GM12878 (cell line): Measurements from ENCODE around the gene AK8. TPM values are rescaled to one million over a fixed set of nuclear protein-coding genes. Genes with fewer than 3 reads are reported as not detected.

Experiments
- CHD2 ChIP-seq: IDR thresholded peaks from 2 replicates; pipeline ENCODE4 v1.6.1; 2011; ENCODE audit warnings: low read depth, low read length, improper control_type of control experiment, borderline replicate concordance
- E2F4 ChIP-seq: IDR thresholded peaks from 2 replicates; pipeline ENCODE4 v1.6.1; 2012; ENCODE audit warnings: low read depth, low read length, improper control_type of control experiment
- IRF5 ChIP-seq: fragments of 450-650 bp; IDR thresholded peaks from 2 replicates; pipeline ENCODE4 v1.6.1; 2017; ENCODE audit warnings: borderline replicate concordance
- ZBTB33 ChIP-seq: fragments of 450-650 bp; IDR thresholded peaks from 2 replicates; pipeline ENCODE4 v1.6.1; 2017; ENCODE audit warnings: mild to moderate bottlenecking
- ZNF592 ChIP-seq: fragments of 450-650 bp; IDR thresholded peaks from 2 replicates; pipeline ENCODE4 v1.6.1; 2017; ENCODE audit warnings: mild to moderate bottlenecking, moderate library complexity
- polyA plus RNA-seq, 11 experiments: library from polyadenylated mRNA; depleted of rRNA in 4 of 11; unstranded in 6 of 11; stranded (reverse) in 5 of 11; fragments of >200 nt; fragmentation: Nextera tagmentation in 4 of 11; fragmentation: Illumina TruSeq in 1 of 11; extraction: Ambion mirVana in 4 of 11; extraction: Trizol in 1 of 11; gene quantifications; 1 replicate in 1 of 11; 2 replicates in 10 of 11; pipeline versions ENCODE4 v1.2.1 to v1.2.3, GENCODE V29; 2011 to 2016; ENCODE audit warnings: inconsistent platforms in 2 of 11, missing spikeins in 2 of 11, low read depth in 1 of 11
- total RNA-seq, 4 experiments: library from RNA; depleted of rRNA in 3 of 4; stranded (reverse); fragments of >200 nt in 3 of 4; fragmentation: Illumina TruSeq in 1 of 4; extraction: Trizol in 1 of 4; gene quantifications; 2 replicates each; pipeline versions ENCODE4 v1.2.1 to v1.2.3, GENCODE V29; 2013 to 2021

AK8 gene
- total and polyA plus RNA-seq, 10 of the 15 experiments (the other 5 are each of a cell fraction or from before 2014, with no cell fraction given), result 0.03 to 0.12 (median 0.06) TPM; not detected in 5

GRCh38 chr9:132866898-132867297, 11.2 kb downstream of the AK8 start (continued):
- no peak for TF ChIP-seq ZBTB33
- no peak for TF ChIP-seq ZNF592
- TF ChIP-seq IRF5, result no peak
- TF ChIP-seq E2F4, result no peak
- no peak for TF ChIP-seq CHD2
